ENCODE results near the gene DNM3. TPM values are rescaled to one million over a fixed set of nuclear protein-coding genes. Genes with fewer than 3 reads are reported as not detected.

DNM3 gene
- polyA plus RNA-seq, 1 of the 3 experiments (the other 2 are of a cell fraction): 0.43 TPM

DNA sequence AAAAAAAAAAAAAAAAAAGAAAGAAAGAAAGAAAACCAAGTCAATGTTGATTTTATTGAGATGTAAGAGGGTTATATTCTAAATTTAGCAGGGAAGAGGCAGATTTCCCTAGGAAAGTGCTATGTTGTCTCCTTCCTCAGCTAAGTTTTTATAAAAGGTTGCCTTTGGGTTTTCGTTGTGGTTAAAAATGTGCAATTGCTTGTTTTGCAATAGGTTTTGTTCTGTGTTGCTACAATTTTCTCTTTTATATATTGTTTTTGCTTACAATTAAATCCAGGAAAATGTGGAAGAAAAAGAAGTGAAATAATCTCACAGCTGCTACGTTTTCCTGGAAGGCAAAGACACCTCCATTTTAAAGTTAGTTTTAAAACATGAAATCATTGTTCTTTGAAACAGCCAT lies 442.5 kb downstream of the DNM3 start:
- Histone ChIP-seq H3K27ac (ENCODE audit: low read depth in 2 of 2, low read length in 1 of 2) (no peak overlapping the region), H3K4me1 (ENCODE audit: control insufficient read depth in 1 of 2, insufficient read depth in 2 of 2, low read depth in 1 of 2, low read length in 1 of 2) (peaks cover 6 to 14% of the 10 kb centered on the region in 2 experiments; a peak in 2 of 4 replicates), H3F3A (replicated peaks; ENCODE audit: insufficient read depth) (peaks cover 20% of the 10 kb centered on the region), H3K4me2 (no peak overlapping the region), H3K9me2 (no peaks in the 10 kb centered on the region), H4K20me1 (ENCODE audit: insufficient read depth) (no peaks in the 10 kb centered on the region), H3K4me3 (ENCODE audit: low read depth in 2 of 2, low read length in 1 of 2) (no peak overlapping the region), H3K9me3 (no peaks in the 10 kb centered on the region), H3K27me3 (ENCODE audit: insufficient read depth) (no peaks in the 10 kb centered on the region), H3K9ac (no peak overlapping the region), H3K36me3 (replicated peaks in 1 of 2; ENCODE audit: control insufficient read depth in 1 of 2, insufficient read depth in 2 of 2, low read length in 1 of 2) (peaks cover 0 to 9% of the 10 kb centered on the region in 2 experiments), H2AFZ (ENCODE audit: low read depth) (no peak overlapping the region), H3K79me2 (ENCODE audit: insufficient read depth) (peaks cover 13% of the 10 kb centered on the region)
- TF ChIP-seq, protein P1, sequence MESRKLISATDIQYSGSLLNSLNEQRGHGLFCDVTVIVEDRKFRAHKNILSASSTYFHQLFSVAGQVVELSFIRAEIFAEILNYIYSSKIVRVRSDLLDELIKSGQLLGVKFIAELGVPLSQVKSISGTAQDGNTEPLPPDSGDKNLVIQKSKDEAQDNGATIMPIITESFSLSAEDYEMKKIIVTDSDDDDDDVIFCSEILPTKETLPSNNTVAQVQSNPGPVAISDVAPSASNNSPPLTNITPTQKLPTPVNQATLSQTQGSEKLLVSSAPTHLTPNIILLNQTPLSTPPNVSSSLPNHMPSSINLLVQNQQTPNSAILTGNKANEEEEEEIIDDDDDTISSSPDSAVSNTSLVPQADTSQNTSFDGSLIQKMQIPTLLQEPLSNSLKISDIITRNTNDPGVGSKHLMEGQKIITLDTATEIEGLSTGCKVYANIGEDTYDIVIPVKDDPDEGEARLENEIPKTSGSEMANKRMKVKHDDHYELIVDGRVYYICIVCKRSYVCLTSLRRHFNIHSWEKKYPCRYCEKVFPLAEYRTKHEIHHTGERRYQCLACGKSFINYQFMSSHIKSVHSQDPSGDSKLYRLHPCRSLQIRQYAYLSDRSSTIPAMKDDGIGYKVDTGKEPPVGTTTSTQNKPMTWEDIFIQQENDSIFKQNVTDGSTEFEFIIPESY (IDR thresholded peaks at IDR 0.05; ENCODE audit: borderline replicate concordance, low read depth): no peak
- no peak for TF ChIP-seq SIN3A (IDR thresholded peaks at IDR 0.05; ENCODE audit: borderline replicate concordance, low read depth, low read length)
- no peak for TF ChIP-seq CTCF (IDR thresholded peaks at IDR 0.05)
- TF ChIP-seq MAX (IDR thresholded peaks at IDR 0.05; ENCODE audit: low read depth): no peak
- no peak for TF ChIP-seq JUND (IDR thresholded peaks at IDR 0.05)
- TF ChIP-seq RXRA (IDR thresholded peaks at IDR 0.05; ENCODE audit: borderline replicate concordance, low read depth): no peak
- no peak for TF ChIP-seq EZH2phosphoT487 (IDR thresholded peaks at IDR 0.05; ENCODE audit: borderline replicate concordance, low read depth)
- TF ChIP-seq FOXJ3 (CRISPR knock-in tag; IDR thresholded peaks at IDR 0.05): no peak
- TF ChIP-seq GATA2 (CRISPR knock-in tag; IDR thresholded peaks at IDR 0.05): no peak
- no peak for TF ChIP-seq NFIC (IDR thresholded peaks at IDR 0.05; ENCODE audit: borderline replicate concordance)
- no peak for TF ChIP-seq TAF1 (IDR thresholded peaks at IDR 0.05; ENCODE audit: borderline replicate concordance, low read depth, low read length)
- no peak for TF ChIP-seq MEF2A (IDR thresholded peaks at IDR 0.05; ENCODE audit: borderline replicate concordance, low read depth)
- no peak for TF ChIP-seq RAD21 (IDR thresholded peaks at IDR 0.05; ENCODE audit: low read length)
- 91% methylated on average over 2 of the region's 2 CpGs for WGBS (ENCODE audit: low lambda C conversion rate)
- ChIA-PET CTCF (no interaction called here), POLR2A (no interaction called here)
- DNase-seq: no peak

- peaks cover 6 to 9% of the 10 kb centered on the region in 2 experiments; a peak in 2 of 4 replicates for H3K4me1 ChIP-seq (ENCODE audit: control insufficient read depth in 1 of 2, insufficient read depth in 2 of 2, low read depth in 1 of 2, low read length in 1 of 2)
- no peak overlapping the region for H3K4me3 ChIP-seq (ENCODE audit: low read depth in 2 of 2, low read length in 1 of 2)
- H3K27ac ChIP-seq (ENCODE audit: low read depth in 2 of 2, low read length in 1 of 2): peak overlapping the region; percentile 69 to 89
- H3K9me2 ChIP-seq: no peaks in the 10 kb centered on the region
- H3K36me3 ChIP-seq (replicated peaks in 1 of 2; ENCODE audit: control insufficient read depth in 1 of 2, insufficient read depth in 2 of 2, low read length in 1 of 2): peaks cover 0 to 2% of the 10 kb centered on the region in 2 experiments
- H3K9ac ChIP-seq: no peak overlapping the region
- no peaks in the 10 kb centered on the region for H3K9me3 ChIP-seq
- ChIA-PET CTCF (interaction anchor here (1.0 kb wide), 1 partner anchor 11 kb away, joined by 7 read pairs; no protein-coding TSS in a partner anchor), POLR2A (no interaction called here)
- peaks cover 11% of the 10 kb centered on the region for H3F3A ChIP-seq (replicated peaks; ENCODE audit: insufficient read depth)
- no peaks in the 10 kb centered on the region for H4K20me1 ChIP-seq (ENCODE audit: insufficient read depth)
- H3K27me3 ChIP-seq (ENCODE audit: insufficient read depth): no peaks in the 10 kb centered on the region
- DNase-seq: no peak
- H3K4me2 ChIP-seq: peak overlapping the region; percentile 44; the same call in 1 of the 2 replicates
- no peaks in the 10 kb centered on the region for H3K79me2 ChIP-seq (ENCODE audit: insufficient read depth)
- no peak overlapping the region for H2AFZ ChIP-seq (ENCODE audit: low read depth)
- WGBS (ENCODE audit: low lambda C conversion rate): 64% methylated on average over 2 of the region's 2 CpGs
- TF ChIP-seq CHD2 (IDR thresholded peaks at IDR 0.05; ENCODE audit: low read length, partially characterized antibody) (no peak), USF2 (IDR thresholded peaks at IDR 0.05; ENCODE audit: borderline replicate concordance, low read depth, low read length) (no peak), JUND (IDR thresholded peaks at IDR 0.05) (peak; percentile 54; the same call in 1 of the 2 replicates), MEF2A (IDR thresholded peaks at IDR 0.05; ENCODE audit: borderline replicate concordance, low read depth) (peak; percentile 93), SMC3 (IDR thresholded peaks at IDR 0.05; ENCODE audit: low read depth, low read length) (0 out of 2 replicates have a peak, but pooled peaks have one; percentile 25), IRF3 (IDR thresholded peaks at IDR 0.05; ENCODE audit: low read depth, low read length) (no peak), SIN3A (IDR thresholded peaks at IDR 0.05; ENCODE audit: borderline replicate concordance, low read depth, low read length) (no peak), RCOR1 (IDR thresholded peaks at IDR 0.05; ENCODE audit: low read length) (no peak), RAD21 (IDR thresholded peaks at IDR 0.05; ENCODE audit: low read length) (peak; percentile 27; the same call in 1 of the 2 replicates), NRF1 (IDR thresholded peaks at IDR 0.05; ENCODE audit: low read depth, low read length) (no peak), FOSL2 (IDR thresholded peaks at IDR 0.05; ENCODE audit: borderline replicate concordance, low read depth) (peak; percentile 14; the same call in 1 of the 2 replicates), TCF12 (IDR thresholded peaks at IDR 0.05) (peak; percentile 95), FOXM1 (IDR thresholded peaks at IDR 0.05; ENCODE audit: low read depth) (0 out of 2 replicates have a peak, but pooled peaks have one; percentile 17), GABPA (IDR thresholded peaks at IDR 0.05; ENCODE audit: low read depth) (no peak)
Measured at GRCh38 chr1:172286629-172287076, 445.4 kb downstream of the DNM3 start.
